ENCODE results near the gene TNPO3.

TNPO3 gene

GRCh38 chr7:128906766-128907559, 147.9 kb downstream of the TNPO3 start:
- DNase-seq (ENCODE audit: low read depth, low spot score), result no peak

- DNase-seq (ENCODE audit: low read depth, low spot score), result no peak
These were observed 148.7 kb downstream of the TNPO3 start for GRCh38 chr7:128906001-128906765.

GRCh38 chr7:128904381-128905197, 150.3 kb downstream of the TNPO3 start:
- DNase-seq (ENCODE audit: low read depth, low spot score), result no peak

Measured in ELF-1 (cell line).